ENCODE measurements around the gene PDGFD.

- TF ChIP-seq, protein P1, sequence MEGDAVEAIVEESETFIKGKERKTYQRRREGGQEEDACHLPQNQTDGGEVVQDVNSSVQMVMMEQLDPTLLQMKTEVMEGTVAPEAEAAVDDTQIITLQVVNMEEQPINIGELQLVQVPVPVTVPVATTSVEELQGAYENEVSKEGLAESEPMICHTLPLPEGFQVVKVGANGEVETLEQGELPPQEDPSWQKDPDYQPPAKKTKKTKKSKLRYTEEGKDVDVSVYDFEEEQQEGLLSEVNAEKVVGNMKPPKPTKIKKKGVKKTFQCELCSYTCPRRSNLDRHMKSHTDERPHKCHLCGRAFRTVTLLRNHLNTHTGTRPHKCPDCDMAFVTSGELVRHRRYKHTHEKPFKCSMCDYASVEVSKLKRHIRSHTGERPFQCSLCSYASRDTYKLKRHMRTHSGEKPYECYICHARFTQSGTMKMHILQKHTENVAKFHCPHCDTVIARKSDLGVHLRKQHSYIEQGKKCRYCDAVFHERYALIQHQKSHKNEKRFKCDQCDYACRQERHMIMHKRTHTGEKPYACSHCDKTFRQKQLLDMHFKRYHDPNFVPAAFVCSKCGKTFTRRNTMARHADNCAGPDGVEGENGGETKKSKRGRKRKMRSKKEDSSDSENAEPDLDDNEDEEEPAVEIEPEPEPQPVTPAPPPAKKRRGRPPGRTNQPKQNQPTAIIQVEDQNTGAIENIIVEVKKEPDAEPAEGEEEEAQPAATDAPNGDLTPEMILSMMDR (IDR thresholded peaks at IDR 0.05): no peak
- TF ChIP-seq POLR2A (IDR thresholded peaks at IDR 0.05) (no peak), EP300 (IDR thresholded peaks at IDR 0.05) (no peak), POLR2AphosphoS5 (IDR thresholded peaks at IDR 0.05) (no peak)
Measured at GRCh38 chr11:103862802-103863174, 301.2 kb downstream of the PDGFD start.
